Neural progenitor cell (in vitro differentiated cells): Measurements from ENCODE around the gene ADGRF1.

Experiments
- EZH2 ChIP-seq: fragments of 200-600 bp; sonication (generic); IDR thresholded peaks from 2 replicates; pipeline ENCODE4 v1.6.1; 2017; ENCODE audit warnings: antibody characterized with exemption, mild to moderate bottlenecking, moderate library complexity
- TF ChIP-seq, protein P1 (sequence below): fragments of 200-600 bp; sonication (generic); IDR thresholded peaks from 2 replicates; pipeline ENCODE4 v1.5.1; 2017; ENCODE audit warnings: antibody characterized with exemption, mild to moderate bottlenecking

DNA sequence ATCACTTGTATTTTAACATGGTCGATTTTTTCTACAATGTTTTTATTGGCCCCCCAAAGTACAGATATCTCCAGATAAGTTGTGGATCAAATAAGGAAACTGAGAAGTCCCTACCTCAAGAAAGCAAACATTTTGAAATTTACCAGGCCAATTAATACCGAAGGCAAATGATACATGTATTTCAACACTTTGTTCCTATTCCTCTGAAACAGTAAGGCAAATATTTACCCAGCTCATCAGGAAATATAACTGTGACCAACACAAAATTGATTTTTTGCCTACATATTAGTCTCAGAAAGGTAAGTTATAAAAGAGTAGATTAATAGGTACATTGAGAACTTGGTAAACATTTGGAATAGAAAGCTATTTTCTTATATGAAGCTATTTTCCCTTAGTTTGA lies 69.1 kb downstream of the ADGRF1 start:
- TF ChIP-seq, protein P1, sequence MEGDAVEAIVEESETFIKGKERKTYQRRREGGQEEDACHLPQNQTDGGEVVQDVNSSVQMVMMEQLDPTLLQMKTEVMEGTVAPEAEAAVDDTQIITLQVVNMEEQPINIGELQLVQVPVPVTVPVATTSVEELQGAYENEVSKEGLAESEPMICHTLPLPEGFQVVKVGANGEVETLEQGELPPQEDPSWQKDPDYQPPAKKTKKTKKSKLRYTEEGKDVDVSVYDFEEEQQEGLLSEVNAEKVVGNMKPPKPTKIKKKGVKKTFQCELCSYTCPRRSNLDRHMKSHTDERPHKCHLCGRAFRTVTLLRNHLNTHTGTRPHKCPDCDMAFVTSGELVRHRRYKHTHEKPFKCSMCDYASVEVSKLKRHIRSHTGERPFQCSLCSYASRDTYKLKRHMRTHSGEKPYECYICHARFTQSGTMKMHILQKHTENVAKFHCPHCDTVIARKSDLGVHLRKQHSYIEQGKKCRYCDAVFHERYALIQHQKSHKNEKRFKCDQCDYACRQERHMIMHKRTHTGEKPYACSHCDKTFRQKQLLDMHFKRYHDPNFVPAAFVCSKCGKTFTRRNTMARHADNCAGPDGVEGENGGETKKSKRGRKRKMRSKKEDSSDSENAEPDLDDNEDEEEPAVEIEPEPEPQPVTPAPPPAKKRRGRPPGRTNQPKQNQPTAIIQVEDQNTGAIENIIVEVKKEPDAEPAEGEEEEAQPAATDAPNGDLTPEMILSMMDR: no peak
- no peak for TF ChIP-seq EZH2
